Measurements from ENCODE around the gene ZNF85.
A peak's percentile ranks its signal among the peaks of the same experiment; 100 is the strongest.
"Not testable (repeated sequence)": the region's sequence is repeated elsewhere in the genome, so short reads cannot be mapped to it uniquely, and the experiment has no call there.

ZNF85 gene

DNA sequence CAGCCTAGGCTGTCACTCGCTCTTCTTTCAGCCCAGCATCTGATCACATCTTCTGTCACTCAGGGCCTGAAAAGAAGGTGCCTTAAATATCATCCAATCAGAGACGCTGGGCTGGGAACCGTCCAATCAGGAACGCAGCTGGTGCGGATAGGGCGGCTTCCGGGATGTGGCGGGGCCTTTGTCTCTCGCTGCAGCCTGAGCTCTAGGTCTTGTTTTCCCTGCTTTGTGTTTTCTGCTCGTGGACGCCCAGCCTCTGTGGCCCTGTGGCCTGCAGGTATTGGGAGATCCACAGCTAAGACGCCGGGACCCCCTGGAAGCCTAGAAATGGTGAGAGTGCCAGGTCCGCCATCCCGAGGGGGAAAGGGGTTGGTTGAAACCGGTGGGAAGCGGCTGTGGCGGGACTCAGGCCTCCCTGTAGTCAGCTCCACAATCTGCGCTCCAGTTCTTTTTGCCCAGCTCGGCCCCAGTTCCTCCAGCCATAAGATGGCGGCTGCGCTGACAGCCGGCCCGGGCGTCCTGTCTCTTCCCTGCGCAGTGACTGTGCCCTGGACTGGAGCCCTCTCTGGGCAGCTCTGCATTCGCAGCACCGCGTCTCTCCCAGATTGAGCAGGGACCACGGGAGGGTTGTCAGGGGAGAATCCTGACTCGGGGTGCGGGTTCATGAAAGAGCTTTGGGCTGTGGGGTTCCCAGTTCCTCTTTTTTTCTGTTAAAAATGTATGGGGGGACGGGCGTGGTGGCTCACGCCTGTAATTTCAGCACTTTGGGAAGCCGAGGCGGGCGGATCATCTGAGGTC, at the start of gene ZNF85:
TSS of gene ZNF85 (plus strand) at position 175 of the 795 bp plus-strand sequence. CDS start at position 325, 150 bp downstream.
- DNase-seq = peak; percentile 80

GRCh38 chr19:20879501-20879900, 43.5 kb upstream of the ZNF85 start:
- no peak for DNase-seq

DNA sequence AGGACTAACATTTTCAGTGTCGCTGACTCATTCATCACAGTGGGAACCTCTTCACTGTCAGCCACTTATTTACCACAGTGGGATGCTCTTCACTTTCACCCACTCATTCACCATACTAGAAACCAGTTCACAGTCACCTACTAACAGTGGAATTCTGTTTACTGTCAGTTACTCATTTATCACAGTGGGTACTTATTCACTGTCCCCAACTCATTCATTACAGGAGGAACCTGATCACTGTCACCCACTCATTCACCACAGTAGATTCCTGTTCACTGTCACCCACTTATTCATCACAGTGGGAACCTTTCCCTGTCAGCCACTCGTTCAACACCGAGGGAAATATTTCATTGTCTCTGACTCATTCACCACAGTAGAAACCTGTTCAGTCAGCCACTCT, 10.1 kb upstream of the ZNF85 start:
- no peak for DNase-seq

DNA sequence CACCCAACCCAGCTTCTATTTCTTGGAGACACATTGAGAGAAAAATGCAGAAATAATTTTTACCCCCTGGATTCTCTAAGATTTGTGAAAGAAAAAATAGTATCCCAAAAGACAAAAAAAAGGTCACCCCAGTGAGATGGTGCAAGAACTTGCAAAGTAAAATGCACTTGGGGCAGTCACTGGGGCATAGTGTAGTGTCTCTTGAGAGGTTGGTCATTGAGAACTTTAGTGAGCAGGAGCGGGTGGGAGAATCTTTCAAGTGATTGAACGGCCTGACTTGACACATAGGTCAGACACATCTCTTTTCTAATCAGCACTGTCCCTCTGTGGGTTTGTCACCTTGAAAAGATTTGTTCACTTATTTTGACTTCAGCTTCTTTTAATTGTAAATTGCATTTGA, 2.4 kb downstream of the ZNF85 start:
- no peak for DNase-seq

DNA sequence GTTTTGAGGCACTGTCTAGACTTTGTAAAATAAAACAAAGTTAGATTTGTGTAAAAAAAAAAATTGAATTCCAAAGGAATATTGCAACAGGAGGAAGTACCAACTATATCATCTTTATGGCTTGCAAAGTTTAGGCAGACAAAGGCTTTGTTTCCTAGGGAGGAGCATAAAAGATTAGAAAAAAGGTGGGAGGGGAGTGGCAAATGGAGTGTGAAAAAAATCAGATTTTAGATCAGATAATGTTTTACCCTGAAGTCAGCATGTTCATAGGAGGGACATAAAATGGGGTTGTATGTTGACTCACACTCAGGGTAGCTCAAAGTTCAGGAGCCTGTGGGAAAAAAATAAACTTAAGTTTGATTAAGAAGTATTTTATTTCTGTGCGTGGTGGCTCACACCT, 3.7 kb downstream of the ZNF85 start:
- no peak for DNase-seq

DNA sequence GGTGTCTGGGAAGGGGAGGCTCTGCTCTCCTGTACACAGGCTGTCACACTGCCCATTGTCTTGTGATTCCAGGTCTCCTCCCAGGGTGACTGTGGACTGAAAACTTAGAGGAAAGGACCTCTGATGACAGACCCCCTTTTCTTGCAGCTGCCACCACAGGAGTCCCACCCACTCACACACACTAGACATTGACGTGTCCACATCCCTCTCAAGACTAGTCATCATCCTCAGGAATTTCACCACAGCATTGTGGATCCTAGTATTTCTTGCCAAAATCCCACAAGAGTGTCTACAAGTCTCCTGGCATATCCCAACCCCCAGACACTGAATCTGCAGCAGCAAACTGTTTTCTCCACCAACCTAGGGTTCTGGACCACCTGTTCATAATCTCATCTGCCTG, 5.3 kb downstream of the ZNF85 start:
- no peak for DNase-seq

- not testable (repeated sequence) for DNase-seq
These were observed 13.4 kb downstream of the ZNF85 start for GRCh38 chr19:20936322-20936947.

DNA sequence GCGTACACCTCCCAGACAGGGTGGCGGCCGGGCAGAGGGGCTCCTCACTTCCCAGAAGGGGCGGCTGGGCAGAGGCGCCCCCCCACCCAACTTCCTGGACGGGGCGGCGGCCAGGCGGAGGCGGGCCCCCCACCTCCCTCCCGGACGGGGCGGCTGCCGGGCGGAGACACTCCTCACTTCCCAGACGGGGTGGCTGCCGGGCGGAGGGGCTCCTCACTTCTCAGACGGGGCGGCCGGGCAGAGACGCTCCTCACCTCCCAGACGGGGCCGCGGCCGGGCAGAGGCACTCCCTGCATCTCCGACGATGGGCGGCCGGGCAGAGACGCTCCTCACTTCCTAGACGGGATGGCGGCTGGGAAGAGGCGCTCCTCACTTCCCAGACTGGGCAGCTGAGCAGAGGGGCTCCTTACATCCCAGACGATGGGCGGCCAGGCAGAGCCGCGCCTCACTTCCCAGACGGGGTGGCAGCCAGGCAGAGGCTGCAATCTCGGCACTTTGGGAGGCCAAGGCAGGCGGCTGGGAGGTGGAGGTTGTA, 29.6 kb downstream of the ZNF85 start:
- not testable (repeated sequence) for DNase-seq

DNA sequence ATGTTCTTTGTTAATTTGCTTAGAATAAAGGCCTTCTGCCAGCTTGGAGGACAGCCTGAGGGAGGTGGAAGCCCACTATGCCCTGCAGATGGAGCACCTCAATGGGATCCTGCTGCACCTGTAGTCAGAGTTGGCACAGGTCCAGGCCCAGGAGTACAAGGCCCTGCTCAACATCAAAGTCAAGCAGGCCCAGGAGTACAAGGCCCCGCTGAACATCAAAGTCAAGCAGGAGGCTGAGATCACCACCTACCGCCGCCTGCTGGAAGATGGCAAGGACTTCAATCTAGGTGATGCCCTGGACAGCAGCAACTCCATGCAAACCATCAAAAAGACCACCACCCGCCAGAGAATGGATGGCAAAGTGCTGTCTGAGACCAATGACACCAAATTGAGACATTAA, 41.7 kb downstream of the ZNF85 start:
- no peak for DNase-seq

DNA sequence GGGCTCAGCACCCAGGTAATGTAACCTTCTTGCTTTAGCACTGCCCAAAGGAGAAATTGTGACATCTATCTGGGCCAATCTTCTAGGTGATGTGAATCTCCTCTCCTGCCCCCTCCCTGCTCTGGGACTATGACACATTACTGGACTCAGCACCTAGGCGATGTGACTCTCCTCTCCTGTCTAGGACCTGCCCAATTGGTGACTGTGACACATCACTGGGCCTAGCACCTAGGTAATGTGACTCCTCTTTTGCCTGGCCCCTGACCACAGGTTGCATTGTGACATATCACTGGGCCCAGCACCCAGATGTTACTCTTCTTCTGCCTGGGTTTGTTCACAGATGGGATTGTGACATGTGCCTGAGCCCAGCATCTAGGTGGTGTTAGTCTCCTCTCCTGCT, 45.0 kb downstream of the ZNF85 start:
- no peak for DNase-seq

GRCh38 chr19:20969498-20969897, 46.4 kb downstream of the ZNF85 start:
- no peak for DNase-seq

DNA sequence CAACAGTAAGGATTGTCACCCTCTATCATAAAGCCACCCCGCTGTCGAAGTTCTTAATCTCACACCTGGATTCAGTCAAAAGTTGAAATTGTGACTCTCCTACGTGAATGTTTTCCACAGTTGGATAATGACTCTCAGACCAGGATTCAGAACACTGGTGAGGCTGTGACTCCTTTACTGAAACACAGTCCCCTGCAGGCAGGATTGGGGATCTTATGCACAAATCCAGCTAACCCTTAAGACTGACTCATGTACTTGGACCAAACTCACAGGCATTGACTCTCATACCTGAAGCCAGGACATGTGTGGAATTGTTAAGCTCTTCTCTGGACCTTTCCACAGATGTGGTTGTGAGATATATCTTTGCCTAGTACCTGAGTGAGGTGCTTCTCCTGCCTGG, 46.8 kb downstream of the ZNF85 start:
- no peak for DNase-seq

DNA sequence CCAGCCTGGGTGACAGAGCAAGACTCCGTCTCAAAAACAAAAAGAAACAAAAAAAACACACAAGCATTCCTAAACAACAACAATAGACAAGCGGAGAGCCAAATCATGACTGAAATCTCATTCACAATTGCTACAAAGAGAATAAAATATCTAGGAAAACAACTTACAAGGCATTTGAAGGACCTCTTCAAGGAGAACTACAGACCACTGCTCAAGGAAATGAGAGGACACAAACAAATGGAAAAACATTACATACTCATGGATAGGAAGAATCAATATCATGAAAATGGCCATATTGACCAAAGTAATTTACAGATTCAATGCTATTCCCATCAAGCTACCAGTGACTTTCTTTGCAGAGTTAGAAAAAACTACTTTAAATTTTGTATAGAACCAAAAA, 69.7 kb downstream of the ZNF85 start:
- DNase-seq = not testable (repeated sequence)

DNA sequence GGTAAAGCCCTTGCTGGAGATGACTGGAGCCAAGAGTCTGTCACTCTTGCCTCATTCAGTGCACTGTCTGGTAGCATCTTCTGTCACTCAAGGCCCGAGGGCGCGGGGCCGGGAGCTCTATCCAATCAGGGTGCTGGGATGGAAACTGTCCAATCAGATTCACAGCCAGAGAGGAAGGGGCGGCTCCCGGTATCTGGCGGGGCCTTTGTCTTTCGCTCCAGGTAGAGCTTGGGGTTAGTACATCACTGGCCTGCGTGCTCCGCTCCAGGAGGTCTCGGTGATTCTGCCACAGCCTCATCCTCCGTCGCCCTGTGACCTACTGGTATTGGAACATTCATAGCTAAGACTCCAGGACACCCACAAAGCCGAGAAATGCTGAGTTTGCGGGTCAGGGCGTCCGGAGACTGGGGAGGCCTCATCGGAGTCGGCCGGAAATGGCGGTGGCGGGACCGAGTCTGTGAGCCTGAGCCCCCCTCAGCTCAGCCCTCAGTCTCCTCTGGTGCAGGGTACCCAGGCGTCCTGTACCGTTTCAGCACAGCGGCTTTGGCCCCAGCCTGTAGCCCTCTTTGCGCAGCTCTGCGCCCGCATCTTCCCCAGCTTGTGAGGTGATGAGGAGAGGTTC, 76.8 kb downstream of the ZNF85 start:
- peak; percentile 91 for DNase-seq

Measured in NCI-H510A (cell line).